Measurements from ENCODE around the gene ZNF385B. TPM values are rescaled to one million over a fixed set of nuclear protein-coding genes. Genes with fewer than 3 reads are reported as not detected.

The ZNF385B gene
- total and polyA plus RNA-seq, 8 donors: 1.8 to 41.4 (median 3.5) TPM; not detected in 1

DNA sequence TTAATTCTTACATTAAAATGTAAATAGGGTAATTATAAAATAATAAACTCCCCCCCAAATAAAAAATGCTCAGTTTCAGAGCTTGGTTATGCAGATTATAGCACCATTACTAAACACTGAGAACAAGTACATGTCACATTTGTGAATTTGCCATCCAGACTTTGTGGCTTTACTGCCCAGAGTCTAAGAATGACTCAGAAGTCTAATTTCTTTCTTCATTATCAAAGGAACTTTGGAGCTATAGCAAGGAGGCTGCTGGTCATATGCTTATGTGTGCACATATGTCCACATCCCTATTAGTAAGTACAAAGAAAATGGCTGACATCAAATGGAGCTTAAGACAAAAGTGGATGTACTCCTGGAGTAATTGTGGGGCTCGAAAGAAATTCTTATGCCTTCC, 348.2 kb downstream of the ZNF385B start:
- Histone ChIP-seq H3K27ac (no peak overlapping the region), H3K4me1 (no peaks in the 10 kb centered on the region), H3K27me3 (no peaks in the 10 kb centered on the region), H3K36me3 (peaks cover 0 to 6% (median 2%) of the 10 kb centered on the region in 4 donors), H3K9me3 (peaks cover 0 to 2% (median 0%) of the 10 kb centered on the region in 4 donors), H3K4me3 (no peak overlapping the region)
- no peak for TF ChIP-seq POLR2A (IDR thresholded peaks at IDR 0.05)
- TF ChIP-seq, protein P1, sequence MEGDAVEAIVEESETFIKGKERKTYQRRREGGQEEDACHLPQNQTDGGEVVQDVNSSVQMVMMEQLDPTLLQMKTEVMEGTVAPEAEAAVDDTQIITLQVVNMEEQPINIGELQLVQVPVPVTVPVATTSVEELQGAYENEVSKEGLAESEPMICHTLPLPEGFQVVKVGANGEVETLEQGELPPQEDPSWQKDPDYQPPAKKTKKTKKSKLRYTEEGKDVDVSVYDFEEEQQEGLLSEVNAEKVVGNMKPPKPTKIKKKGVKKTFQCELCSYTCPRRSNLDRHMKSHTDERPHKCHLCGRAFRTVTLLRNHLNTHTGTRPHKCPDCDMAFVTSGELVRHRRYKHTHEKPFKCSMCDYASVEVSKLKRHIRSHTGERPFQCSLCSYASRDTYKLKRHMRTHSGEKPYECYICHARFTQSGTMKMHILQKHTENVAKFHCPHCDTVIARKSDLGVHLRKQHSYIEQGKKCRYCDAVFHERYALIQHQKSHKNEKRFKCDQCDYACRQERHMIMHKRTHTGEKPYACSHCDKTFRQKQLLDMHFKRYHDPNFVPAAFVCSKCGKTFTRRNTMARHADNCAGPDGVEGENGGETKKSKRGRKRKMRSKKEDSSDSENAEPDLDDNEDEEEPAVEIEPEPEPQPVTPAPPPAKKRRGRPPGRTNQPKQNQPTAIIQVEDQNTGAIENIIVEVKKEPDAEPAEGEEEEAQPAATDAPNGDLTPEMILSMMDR (IDR thresholded peaks at IDR 0.05): no peak
- no peak for TF ChIP-seq POLR2AphosphoS5 (IDR thresholded peaks at IDR 0.05)
- no peak for TF ChIP-seq EP300 (IDR thresholded peaks at IDR 0.05)
- 88 to 94% (median 92%) methylated on average over 1 of the region's 1 CpG for WGBS, 5 donors
- no peak for DNase-seq
- intact Hi-C loops (cut with DNase I; ENCODE audit: low total_unique reads): no loop called here

DNA sequence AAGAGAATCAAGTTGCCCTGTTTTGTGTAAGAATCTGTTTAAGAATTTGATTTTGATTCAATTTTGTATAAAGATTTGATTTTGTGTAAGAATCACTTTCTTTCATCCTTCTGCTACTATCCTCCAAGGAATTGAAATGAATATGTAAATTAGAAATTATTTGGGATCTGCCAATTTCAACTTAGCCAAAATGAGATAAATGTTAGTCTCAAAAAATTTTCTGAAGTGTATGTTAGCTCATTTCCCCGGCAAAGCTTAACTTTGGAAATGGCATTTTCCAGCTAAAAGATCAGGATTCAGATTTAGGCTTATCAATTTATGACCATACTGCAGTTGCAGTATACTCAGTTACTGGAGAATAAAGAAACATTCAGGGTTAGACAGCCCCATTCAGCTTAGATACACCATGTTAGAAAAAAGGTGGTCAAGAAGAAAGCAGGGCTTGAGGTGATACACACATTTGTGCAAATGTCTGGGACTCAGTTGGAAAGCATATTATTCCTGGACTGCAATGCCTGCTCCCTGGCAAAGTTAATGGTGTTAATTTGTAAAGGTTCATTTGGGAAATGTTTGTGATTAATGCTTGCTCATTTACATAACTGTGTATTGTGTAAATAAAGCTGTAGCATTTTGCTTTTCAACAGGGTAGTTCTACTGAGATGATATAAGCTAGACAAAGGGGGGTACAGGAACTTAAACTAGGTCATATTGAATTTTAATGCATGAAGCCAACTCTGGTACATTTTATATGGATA, 349.0 kb downstream of the ZNF385B start:
- TF ChIP-seq POLR2A (IDR thresholded peaks at IDR 0.05): no peak
- no peak for TF ChIP-seq POLR2AphosphoS5 (IDR thresholded peaks at IDR 0.05)
- TF ChIP-seq, protein P1 (IDR thresholded peaks at IDR 0.05): no peak
- TF ChIP-seq EP300 (IDR thresholded peaks at IDR 0.05): no peak
- Histone ChIP-seq H3K27ac (no peak overlapping the region), H3K4me1 (no peaks in the 10 kb centered on the region), H3K9me3 (peaks cover 0 to 2% (median 0%) of the 10 kb centered on the region in 4 donors), H3K36me3 (peaks cover 0 to 6% (median 2%) of the 10 kb centered on the region in 4 donors), H3K27me3 (no peaks in the 10 kb centered on the region), H3K4me3 (no peak overlapping the region)
- no peak for DNase-seq
- intact Hi-C loops (cut with DNase I; ENCODE audit: low total_unique reads): no loop called here
- 84 to 97% (median 95%) methylated on average over 1 of the region's 1 CpG for WGBS, 5 donors

DNA sequence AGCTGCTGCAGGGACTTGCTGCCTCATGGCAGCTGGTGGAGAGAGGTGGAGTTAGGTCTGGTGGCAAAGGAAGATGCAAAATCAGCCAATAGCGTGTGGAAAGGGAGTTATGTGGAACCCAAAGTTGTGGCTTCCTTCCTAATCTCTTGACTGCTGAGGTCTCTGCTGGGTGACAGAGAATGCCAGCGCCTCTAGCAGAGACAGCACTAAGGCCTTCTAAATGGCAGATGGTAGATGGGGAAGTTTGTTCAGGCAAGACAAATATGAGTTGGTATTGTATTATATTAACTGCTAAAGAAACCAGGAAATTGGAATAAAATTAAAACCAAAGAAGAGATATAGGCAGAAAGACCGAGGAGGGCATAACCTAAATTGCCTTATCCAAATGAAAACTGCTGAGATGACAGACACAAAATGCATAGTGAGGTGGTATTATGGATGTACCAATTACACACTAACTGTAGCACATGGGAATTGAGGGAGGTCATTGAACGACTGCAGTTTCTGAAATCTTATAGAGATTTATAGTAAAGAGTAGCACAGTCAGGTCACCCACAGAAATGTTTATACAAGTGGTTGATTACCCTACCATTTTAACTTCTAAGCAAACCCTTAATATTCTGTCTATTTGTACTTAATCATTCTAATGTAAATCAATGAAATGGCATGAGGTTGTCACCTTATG, 350.2 kb downstream of the ZNF385B start:
- Histone ChIP-seq H3K4me3 (no peak overlapping the region), H3K4me1 (no peaks in the 10 kb centered on the region), H3K27me3 (no peaks in the 10 kb centered on the region), H3K36me3 (peaks cover 0 to 6% (median 2%) of the 10 kb centered on the region in 4 donors), H3K9me3 (peaks cover 0 to 2% (median 0%) of the 10 kb centered on the region in 4 donors), H3K27ac (no peak overlapping the region)
- DNase-seq: no peak
- WGBS, 5 donors: 49 to 74% (median 59%) methylated on average over 4 of the region's 4 CpGs
- intact Hi-C loops (cut with DNase I; ENCODE audit: low total_unique reads): no loop called here
- TF ChIP-seq EP300 (IDR thresholded peaks at IDR 0.05) (no peak), POLR2A (IDR thresholded peaks at IDR 0.05) (no peak), POLR2AphosphoS5 (IDR thresholded peaks at IDR 0.05) (no peak)
- TF ChIP-seq, protein P1 (IDR thresholded peaks at IDR 0.05): no peak

DNA sequence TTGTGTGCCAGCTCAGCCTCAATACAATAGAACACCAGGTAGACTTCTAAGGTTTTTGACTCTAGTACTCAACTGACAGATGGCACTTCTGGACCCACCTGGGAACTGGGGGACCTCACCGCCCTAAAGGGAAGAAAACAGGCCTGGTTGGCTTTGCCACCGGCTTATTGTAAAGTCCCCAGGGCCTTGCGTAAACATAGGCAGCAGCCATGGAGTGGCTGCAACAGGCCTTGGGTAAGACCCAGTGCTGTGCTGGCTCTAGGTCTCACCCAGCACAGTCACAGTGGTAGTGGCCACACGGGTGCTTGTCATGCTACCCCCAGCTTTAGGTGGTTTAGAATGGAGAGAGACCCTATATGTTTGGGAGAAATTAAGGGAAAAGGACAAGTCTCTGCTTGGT, 366.1 kb downstream of the ZNF385B start:
- H3K36me3 ChIP-seq: no peaks in the 10 kb centered on the region
- WGBS, 5 donors: 89 to 98% (median 95%) methylated on average over 4 of the region's 4 CpGs
- peaks cover 0 to 9% (median 0%) of the 10 kb centered on the region in 4 donors for H3K9me3 ChIP-seq
- H3K4me3 ChIP-seq: no peak overlapping the region
- TF ChIP-seq, protein P1 (IDR thresholded peaks at IDR 0.05): no peak
- TF ChIP-seq EP300 (IDR thresholded peaks at IDR 0.05) (no peak), POLR2A (IDR thresholded peaks at IDR 0.05) (no peak), POLR2AphosphoS5 (IDR thresholded peaks at IDR 0.05) (no peak)
- intact Hi-C loops (cut with DNase I; ENCODE audit: low total_unique reads): no loop called here
- no peaks in the 10 kb centered on the region for H3K27me3 ChIP-seq
- no peaks in the 10 kb centered on the region for H3K4me1 ChIP-seq
- no peak overlapping the region for H3K27ac ChIP-seq
- DNase-seq: no peak

All from stomach (tissue), 9 donors.